Fibroblast of gingiva (primary cell): ENCODE results near the gene FAM13A.

Source experiments
- DNase-seq: peaks from one replicate; pipeline ENCODE4 v3.0.0-alpha.2; 2011; ENCODE audit warnings: low read depth

Gene FAM13A

DNA sequence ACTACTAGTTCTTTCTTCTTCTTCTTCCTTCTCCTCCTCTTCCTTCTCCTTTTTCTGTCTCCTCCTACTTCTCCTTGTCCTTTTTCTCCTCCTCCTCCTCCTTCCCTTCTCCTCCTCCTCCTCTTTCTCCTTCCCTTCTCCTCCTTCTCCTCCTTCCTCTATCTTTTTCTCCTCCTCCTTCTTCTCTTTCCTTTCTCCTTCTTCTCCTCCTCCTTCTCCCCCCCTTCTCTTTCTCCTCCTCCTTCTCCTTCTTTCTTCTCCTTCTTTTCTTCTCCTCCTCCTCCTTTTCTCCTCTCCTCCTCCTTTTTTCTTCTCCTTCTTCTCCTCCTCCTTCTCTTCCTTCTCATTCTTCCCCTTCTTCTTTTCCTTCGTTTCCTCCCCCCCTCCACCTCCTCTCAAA, 337.6 kb downstream of the FAM13A start:
- DNase-seq: no peak

DNA sequence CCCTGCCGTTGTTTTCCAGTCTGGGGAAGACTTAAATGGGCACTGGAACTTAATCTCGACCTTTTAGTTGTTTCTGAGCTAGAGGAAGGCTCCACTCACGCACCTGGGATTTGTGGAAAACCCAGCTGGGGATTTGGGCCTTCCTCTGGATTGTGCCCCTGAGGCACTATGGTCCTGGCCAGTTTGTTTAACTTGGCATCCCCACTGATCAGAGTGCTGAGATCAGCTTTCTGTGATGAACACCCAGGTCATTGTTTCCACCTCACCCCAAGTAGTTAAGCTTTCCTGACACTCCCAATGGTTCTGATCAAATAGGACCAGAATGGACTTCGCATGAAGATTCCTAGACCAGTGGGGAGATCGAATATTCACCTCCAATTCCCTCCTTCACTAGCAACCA, 338.9 kb downstream of the FAM13A start:
- no peak for DNase-seq

DNA sequence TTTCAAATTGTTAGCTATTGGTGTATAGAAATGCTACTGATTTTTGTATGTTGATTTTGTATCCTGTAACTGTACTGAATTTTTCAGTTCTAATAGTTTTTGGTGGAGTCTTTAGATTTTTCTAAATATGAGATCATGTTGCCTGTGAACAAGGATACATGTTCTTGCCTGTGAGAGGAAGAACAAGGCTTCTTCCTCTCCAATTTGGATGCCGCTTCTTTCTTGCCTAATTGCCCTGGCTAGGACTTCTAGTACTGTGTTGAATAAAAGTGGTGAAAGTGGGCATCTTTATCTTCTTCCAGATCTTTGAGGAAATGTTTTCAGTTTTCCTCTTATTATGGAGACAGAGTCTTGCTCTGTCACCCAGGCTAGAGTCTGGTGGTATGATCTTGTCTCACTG, 343.2 kb downstream of the FAM13A start:
- no peak for DNase-seq

DNA sequence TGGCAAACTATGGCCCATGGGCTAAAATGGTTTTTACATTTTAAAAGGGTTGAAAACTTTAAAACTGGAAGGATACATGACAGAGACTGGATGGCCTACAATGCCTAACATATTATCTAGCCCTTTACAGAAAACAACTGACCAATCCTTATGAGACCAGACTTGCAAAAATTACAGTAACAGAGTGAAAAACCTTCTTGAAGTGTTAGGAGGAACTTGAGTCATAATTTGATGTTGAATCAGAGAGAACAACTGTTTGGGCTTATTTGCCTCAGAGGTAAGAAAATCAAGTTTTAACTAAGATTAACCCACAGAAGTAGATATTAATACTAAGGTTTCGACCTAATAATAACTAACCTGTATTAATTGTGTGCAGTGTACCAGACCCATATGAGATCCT, 347.0 kb downstream of the FAM13A start:
- DNase-seq: no peak

DNA sequence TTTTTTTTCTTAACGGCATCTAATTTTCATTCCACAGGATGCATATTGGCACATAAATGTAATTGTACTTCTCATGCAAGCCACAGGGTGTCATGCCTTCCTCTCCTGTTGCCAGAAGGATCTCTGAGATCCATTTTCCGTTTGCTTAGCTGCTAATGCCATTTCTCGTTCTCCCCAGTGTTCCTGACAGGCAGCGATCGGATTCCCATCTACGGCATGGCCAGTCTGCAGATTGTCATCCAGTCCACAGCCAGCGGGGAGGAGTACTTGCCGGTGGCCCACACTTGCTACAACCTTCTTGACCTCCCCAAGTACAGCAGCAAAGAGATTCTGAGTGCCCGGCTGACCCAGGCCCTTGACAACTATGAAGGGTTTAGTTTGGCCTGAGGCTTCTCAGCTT, 350.4 kb downstream of the FAM13A start:
- peak; percentile 77 for DNase-seq

DNA sequence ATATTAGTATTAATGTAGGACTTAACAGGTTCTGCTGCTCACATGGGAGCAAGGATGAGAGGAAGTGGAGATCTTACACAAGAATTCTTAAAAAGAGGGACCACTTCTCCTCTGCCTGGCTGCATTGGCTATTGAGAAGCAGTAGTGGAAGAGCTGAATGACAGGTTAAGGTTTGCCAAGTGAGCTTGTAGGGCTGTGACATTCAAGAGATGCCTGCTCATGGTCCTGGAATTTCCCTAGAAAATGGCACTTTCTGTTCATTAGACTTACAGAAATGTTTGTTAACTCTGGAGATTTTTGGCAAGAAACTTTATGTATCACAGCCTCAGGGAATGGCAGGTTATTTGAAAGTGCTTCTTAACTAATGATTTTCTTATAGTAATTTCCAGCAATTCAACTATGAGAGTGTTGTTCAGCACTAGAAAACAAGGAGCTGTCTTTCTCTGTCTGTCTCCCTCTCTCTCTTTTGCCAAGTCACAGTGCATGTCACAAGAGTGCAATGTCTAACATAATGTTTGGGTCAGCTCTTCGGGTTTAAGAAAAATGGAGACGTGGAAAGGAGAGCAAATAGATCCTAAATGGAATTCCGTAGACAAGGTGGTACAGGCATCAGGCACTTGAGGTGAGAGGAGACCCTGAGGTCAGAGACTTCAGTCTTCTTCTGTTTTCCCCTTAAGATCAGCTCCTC, 351.0 kb downstream of the FAM13A start:
- peak; percentile 44 for DNase-seq

DNA sequence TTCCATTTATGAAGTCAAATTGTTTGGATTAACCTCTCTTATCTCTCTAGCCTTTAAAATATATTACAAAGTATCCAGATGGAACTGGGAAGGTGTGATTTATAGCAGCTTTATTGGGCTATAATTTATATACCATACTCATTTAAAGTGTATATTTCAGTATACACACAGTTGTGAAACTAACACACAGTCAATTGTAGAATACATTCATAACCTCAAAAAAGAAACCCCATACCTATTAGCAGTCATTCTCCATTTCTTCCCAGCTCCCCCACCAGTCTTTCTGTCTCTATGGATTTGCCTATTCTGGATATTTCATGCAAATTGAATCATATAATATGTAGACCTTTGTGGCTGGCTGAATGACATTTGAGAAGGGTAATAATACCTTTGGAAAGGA, 351.8 kb downstream of the FAM13A start:
- DNase-seq: no peak

DNA sequence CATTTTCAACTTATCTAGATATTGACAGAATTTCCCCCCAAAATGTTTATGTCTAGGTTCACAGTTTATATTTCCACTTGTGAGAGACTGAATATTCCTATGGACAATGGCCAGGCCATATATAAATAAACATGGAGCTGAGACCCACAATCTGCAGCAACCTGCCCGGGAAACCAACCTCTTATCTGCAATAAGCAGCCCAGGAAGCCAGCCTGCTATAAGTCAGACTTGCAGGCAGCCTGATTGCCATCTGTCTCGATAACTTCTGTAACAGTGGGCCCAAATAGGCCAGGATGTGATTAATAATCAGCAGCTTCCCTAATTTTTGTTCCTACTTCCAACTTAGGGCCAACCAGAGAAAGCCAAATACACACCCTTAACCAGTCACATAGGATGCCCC, 354.2 kb downstream of the FAM13A start:
- DNase-seq: no peak

DNA sequence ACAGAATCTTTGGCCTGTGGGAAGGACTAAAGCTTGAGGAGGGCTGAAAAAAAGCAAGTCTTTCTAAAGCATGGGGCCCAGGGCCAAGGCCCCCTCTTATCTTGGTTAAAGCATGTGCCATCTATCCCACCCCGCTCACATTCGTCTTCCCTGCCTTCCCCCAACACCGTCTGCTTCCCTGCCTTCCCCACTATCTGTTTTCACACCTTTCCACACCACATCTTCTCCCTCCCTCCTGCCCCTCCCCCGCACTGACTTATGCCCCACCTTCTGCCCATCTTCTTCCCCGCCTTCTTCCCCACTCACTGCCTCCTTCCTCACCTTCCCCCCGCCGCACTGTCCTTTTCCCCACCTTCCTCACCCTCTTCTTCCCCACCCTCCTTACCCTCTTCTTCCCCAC, 358.5 kb downstream of the FAM13A start:
- DNase-seq: no peak

DNA sequence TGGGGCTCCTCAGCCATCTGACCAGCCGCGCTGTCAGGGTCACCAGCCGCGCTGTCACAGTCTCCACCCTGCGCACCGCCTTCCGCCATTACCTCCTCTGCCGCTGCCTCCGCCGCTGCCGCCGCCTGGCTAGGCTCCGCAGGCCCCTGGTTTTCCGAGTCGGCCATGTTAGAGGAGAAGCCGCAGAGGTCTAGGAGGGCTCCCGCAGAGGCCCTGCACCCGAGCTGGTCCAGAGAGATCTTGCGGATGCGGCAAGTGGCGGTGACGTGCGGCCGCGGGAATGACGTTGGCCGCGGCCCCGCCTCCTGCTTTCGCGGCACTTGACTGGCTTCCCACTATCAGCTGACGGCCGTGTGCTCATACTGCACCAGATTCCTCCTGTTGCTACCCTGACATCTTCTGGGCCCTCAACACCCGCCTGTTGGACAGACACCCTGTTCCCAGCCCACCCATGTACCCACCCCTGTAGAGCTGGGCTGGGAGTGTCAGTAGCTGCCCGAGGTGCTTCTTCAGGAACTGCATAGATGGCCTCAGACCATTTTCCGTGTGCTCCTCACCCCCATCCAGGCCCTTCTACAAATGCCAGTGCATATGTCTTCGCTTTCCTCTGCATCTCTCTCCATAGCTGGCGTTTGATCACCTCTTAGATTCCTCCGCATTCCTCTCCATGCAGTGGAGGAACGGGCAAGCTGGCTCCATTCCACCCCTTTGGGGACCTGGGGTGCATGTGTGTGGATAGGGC, 359.2 kb downstream of the FAM13A start, which contains the start of gene NAP1L5:
TSS of gene NAP1L5 (minus strand) at position 242 of the 742 bp plus-strand sequence. CDS start at position 167, 75 bp downstream.
- DNase-seq: peak; percentile 76

DNA sequence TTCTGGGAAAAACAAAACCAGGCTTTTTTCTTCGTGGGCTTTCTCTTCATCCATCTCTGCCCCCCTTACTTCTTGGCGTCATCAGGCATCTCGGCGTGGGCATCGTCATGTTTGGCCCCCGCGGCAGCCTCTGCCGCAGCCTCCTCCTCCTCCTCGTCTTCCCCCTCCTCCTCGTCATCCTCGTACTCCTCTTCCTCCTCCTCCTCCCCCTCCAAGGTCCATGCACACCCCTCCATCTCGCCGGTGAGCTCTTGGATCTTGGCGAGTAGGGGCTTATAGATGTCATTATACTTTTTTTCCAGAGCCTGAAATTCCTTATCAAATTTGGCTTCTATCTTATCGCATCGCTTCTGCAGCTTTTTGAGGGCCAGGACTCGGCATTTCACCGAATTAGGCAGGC, 359.8 kb downstream of the FAM13A start:
- DNase-seq: peak; percentile 37

DNA sequence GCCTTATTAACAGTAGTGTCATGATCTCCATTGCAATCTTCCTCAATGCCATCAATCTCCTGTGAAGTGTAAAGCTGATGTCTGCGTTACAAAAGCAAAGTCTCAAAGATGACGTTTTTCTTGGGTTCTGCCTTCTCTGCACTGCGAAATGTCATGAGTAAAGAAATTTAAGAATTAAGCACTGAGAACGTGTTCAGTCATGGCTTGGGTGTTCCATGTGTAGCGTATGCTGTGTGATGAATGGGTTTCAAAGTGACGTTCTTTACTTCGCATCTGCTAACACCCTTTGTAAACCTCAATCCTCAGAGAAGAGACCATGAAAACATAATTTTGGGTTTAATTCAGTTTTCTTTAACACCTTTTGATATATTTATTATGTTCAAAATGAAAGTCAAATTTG, 360.4 kb downstream of the FAM13A start:
- DNase-seq: no peak

DNA sequence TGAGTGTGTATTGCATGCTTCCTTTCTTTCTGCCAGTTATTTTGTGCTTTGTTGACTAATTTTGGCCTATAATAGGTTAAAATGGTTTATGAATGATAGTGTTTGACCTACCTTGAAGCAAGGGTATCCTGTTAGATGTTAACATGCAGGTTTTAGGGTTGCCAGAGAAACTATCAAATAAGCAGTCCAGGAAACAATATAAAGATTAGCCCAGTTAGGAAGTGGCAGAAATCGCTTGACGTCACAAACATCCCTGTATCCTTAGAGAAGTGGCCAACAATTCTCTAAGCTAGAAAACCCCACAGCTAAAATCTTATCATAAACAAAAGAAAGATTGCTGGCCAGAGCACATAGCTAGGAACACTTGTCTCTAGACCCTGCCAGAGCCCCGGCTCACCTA, 363.2 kb downstream of the FAM13A start:
- DNase-seq: no peak

DNA sequence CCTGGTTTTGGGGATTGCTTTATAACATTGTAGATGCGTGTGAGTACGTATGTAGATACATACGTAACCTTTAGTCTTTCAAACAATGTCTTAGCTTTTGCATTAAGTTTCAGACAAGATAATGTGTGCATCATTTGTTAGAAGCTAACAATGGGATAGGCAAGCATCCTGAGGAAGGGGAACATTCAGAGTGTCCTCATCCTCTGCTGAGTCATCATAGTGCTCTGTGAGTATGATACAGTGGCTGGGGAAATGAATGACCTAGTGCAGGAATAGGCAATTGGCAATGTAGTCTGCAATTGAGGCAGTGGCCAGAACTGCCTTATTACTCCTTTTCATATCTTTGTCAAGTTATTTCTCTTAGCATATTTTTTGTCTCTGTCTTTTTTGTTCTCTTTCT, 366.6 kb downstream of the FAM13A start:
- peak; percentile 15 for DNase-seq

DNA sequence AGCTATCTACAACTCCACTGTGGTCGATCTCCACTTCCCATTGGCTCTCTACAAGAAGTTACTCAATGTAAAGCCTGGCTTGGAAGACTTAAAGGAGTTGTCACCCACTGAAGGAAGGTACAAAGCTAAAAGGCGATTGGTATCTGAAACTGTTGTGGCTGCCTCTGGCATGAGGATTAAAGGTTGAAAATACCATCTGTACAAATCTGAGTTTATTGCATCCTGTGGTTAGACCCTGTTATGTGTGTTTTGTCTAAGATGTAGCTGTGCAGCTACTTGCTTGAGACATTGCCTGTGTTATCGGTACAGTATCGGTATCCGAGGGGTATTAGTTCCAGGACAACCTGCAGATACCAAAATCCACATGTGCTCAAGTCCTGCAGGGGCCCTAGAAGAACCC, 375.8 kb downstream of the FAM13A start:
- DNase-seq: no peak
